ENCODE data around the gene DNAJC24. TPM values are rescaled to one million over a fixed set of nuclear protein-coding genes. Genes with fewer than 3 reads are reported as not detected.

DNAJC24 gene
- total RNA-seq, 4 donors from 2014 or later = 7.8 to 26.9 (median 16.3) TPM

DNA sequence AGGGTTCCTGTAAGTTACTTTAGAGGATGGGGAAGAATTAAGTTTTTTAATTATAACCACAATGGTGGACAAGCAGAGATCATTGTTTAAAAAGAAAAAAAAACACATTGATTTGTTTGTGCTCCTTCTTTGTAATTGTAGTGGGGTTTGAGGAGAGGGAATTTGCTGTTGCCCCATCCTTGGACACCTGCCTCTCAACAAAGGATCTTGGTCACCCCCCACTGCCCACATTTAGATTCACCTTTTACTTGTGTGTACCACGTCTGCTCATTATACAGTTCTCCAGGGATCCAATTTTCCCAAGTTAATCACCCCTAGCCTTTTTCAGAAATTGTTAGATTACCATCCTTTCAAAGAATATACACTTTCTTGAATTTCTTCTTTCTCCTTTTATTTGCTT, 53.0 kb downstream of the DNAJC24 start:
- no peaks in the 10 kb centered on the region for H3K36me3 ChIP-seq
- no peaks in the 10 kb centered on the region for H3K27me3 ChIP-seq
- TF ChIP-seq EP300 (IDR thresholded peaks at IDR 0.05) (no peak), POLR2A (IDR thresholded peaks at IDR 0.05) (no peak), CTCF (IDR thresholded peaks at IDR 0.05) (no peak)
- no peak overlapping the region for H3K4me3 ChIP-seq
- H3K4me1 ChIP-seq = no peaks in the 10 kb centered on the region
- no peak overlapping the region for H3K27ac ChIP-seq
- 100% methylated on average over 1 of the region's 1 CpG for whole genome bisulfite sequencing
- DNase-seq (ENCODE audit: low spot score in 2 of 2) = no peak
- H3K9me3 ChIP-seq = no peaks in the 10 kb centered on the region

DNA sequence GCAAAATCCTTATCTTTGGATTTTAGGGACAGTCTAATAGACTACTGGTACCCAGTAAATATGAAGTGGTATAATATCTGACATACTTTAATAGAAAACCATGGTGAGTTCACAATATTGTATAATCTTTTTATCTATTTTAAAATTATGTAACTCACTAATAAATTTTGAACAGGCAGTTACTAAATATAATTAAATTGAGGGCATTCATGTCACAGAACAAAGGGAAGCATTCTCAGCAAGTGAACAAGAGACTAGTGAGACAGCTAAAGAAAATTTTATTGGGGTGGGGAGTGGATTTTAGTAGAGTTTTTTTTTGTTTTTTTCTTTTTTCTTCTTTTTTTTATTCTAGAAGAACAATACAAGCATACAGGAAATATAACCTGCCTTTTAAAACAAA, 55.0 kb downstream of the DNAJC24 start:
- no peaks in the 10 kb centered on the region for H3K9me3 ChIP-seq
- TF ChIP-seq EP300 (IDR thresholded peaks at IDR 0.05) = no peak
- no peak overlapping the region for H3K4me3 ChIP-seq
- DNase-seq (ENCODE audit: low spot score in 2 of 2) = no peak
- no peaks in the 10 kb centered on the region for H3K4me1 ChIP-seq
- H3K27ac ChIP-seq = no peak overlapping the region
- no peaks in the 10 kb centered on the region for H3K36me3 ChIP-seq
- H3K27me3 ChIP-seq = no peaks in the 10 kb centered on the region

GRCh38 chr11:31433851-31434250, 64.2 kb downstream of the DNAJC24 start:
- Histone ChIP-seq H3K36me3 (peaks cover 9% of the 10 kb centered on the region), H3K4me1 (no peaks in the 10 kb centered on the region), H3K9me3 (no peaks in the 10 kb centered on the region), H3K27ac (no peak overlapping the region), H3K4me3 (no peak overlapping the region), H3K27me3 (no peaks in the 10 kb centered on the region)
- TF ChIP-seq POLR2A (IDR thresholded peaks at IDR 0.05) (no peak), POLR2AphosphoS5 (IDR thresholded peaks at IDR 0.05) (no peak), CTCF (IDR thresholded peaks at IDR 0.05) (no peak), EP300 (IDR thresholded peaks at IDR 0.05) (no peak)
- DNase-seq (ENCODE audit: low spot score in 2 of 2) = no peak
- 100% methylated on average over 1 of the region's 1 CpG for WGBS

GRCh38 chr11:31437742-31438435, 68.2 kb downstream of the DNAJC24 start:
- no peak for DNase-seq (ENCODE audit: low spot score in 2 of 2)
- TF ChIP-seq POLR2AphosphoS5 (IDR thresholded peaks at IDR 0.05) = no peak
- TF ChIP-seq CTCF (IDR thresholded peaks at IDR 0.05) = no peak
- no peak for TF ChIP-seq POLR2A (IDR thresholded peaks at IDR 0.05)
- TF ChIP-seq EP300 (IDR thresholded peaks at IDR 0.05) = no peak
- H3K9me3 ChIP-seq = no peaks in the 10 kb centered on the region
- no peak overlapping the region for H3K27ac ChIP-seq
- H3K36me3 ChIP-seq = no peaks in the 10 kb centered on the region
- H3K4me3 ChIP-seq = no peak overlapping the region
- H3K4me1 ChIP-seq = no peaks in the 10 kb centered on the region
- no peaks in the 10 kb centered on the region for H3K27me3 ChIP-seq
- WGBS = 94% methylated on average over 2 of the region's 2 CpGs

GRCh38 chr11:31441296-31441695, 71.6 kb downstream of the DNAJC24 start:
- Histone ChIP-seq H3K4me3 (no peak overlapping the region), H3K4me1 (no peaks in the 10 kb centered on the region), H3K27me3 (no peaks in the 10 kb centered on the region), H3K9me3 (no peaks in the 10 kb centered on the region), H3K27ac (no peak overlapping the region), H3K36me3 (no peaks in the 10 kb centered on the region)
- no peak for DNase-seq (ENCODE audit: low spot score in 2 of 2)
- no peak for TF ChIP-seq POLR2AphosphoS5 (IDR thresholded peaks at IDR 0.05)
- TF ChIP-seq POLR2A (IDR thresholded peaks at IDR 0.05) = no peak
- no peak for TF ChIP-seq EP300 (IDR thresholded peaks at IDR 0.05)
- TF ChIP-seq CTCF (IDR thresholded peaks at IDR 0.05) = no peak

DNA sequence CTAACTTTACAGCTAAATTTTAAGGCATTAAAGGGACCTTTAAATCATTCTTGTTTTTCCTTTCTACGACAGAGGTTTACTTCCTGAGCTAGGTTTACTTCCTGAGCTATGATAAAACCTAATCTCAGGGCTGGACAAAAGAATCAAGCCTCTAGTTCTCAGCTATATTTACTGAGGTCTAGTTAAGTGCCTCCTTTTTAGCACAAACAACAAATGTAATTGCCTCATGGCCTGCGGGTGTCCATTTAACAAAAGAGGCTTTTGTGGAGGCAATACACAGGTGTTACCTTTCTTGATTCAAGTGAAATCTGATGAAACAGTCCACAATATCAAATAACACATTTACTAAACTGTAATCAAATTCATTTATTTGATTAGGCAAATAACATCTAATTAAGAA, 72.4 kb downstream of the DNAJC24 start:
- 71% methylated on average over 2 of the region's 2 CpGs for WGBS
- no peak for DNase-seq (ENCODE audit: low spot score in 2 of 2)

More for the DNA sequence above, 72.4 kb downstream of the DNAJC24 start:
- Histone ChIP-seq H3K27me3 (no peaks in the 10 kb centered on the region), H3K36me3 (no peaks in the 10 kb centered on the region), H3K27ac (no peak overlapping the region), H3K9me3 (no peaks in the 10 kb centered on the region), H3K4me3 (no peak overlapping the region), H3K4me1 (no peaks in the 10 kb centered on the region)
- TF ChIP-seq CTCF (IDR thresholded peaks at IDR 0.05) = no peak
- TF ChIP-seq EP300 (IDR thresholded peaks at IDR 0.05) = no peak
- TF ChIP-seq POLR2AphosphoS5 (IDR thresholded peaks at IDR 0.05) = no peak
- TF ChIP-seq POLR2A (IDR thresholded peaks at IDR 0.05) = no peak
